Measurements from ENCODE around the gene CEMIP. TPM values are rescaled to one million over a fixed set of nuclear protein-coding genes. Genes with fewer than 3 reads are reported as not detected.

CEMIP gene
- total RNA-seq, 1 experiment from 2014 or later, result 0.61 TPM

GRCh38 chr15:80929225-80929624 is 150.1 kb downstream of the CEMIP start:
- intact Hi-C loops (cut with micrococcal nuclease; ENCODE audit: unreplicated experiment), result no loop called here
- ChIA-PET POLR2A (ENCODE audit: unreplicated experiment) (no interaction called here), CTCF (no interaction called here)
- Histone ChIP-seq H3K36me3 (ENCODE audit: low read depth) (no peaks in the 10 kb centered on the region), H4K20me1 (ENCODE audit: insufficient read depth) (no peaks in the 10 kb centered on the region), H3K4me1 (replicated peaks; ENCODE audit: insufficient read depth) (no peaks in the 10 kb centered on the region), H3K27me3 (ENCODE audit: insufficient read depth, low read depth) (no peaks in the 10 kb centered on the region), H3K79me2 (ENCODE audit: low read depth) (no peaks in the 10 kb centered on the region), H3K9me2 (ENCODE audit: insufficient read depth) (no peaks in the 10 kb centered on the region), H2AFZ (no peak overlapping the region), H3F3A (ENCODE audit: insufficient read depth, low read depth) (no peaks in the 10 kb centered on the region), H3K4me3 (no peak overlapping the region), H3K9me3 (ENCODE audit: insufficient read depth, low read depth) (no peaks in the 10 kb centered on the region), H3K4me2 (no peak overlapping the region), H3K27ac (no peak overlapping the region)
- TF ChIP-seq CTCF (conservative IDR thresholded peaks at IDR 0.05) (no peak), EZH2 (IDR thresholded peaks at IDR 0.05; ENCODE audit: low read depth) (no peak)
- peak in 1 of 2 experiments; percentile 33 for DNase-seq
- BruUV-seq (replicated peaks), result no TSS peak

- Histone ChIP-seq H3K27ac (no peak overlapping the region), H3K9me3 (ENCODE audit: insufficient read depth, low read depth) (no peaks in the 10 kb centered on the region), H4K20me1 (ENCODE audit: insufficient read depth) (no peaks in the 10 kb centered on the region), H3K4me3 (no peak overlapping the region), H3K4me1 (replicated peaks; ENCODE audit: insufficient read depth) (peaks cover 4% of the 10 kb centered on the region; the same call in 1 of the 2 replicates), H3K9me2 (ENCODE audit: insufficient read depth) (no peaks in the 10 kb centered on the region), H3K27me3 (ENCODE audit: insufficient read depth, low read depth) (no peaks in the 10 kb centered on the region), H3K4me2 (no peak overlapping the region), H3K79me2 (ENCODE audit: low read depth) (no peaks in the 10 kb centered on the region), H2AFZ (no peak overlapping the region), H3F3A (ENCODE audit: insufficient read depth, low read depth) (no peaks in the 10 kb centered on the region), H3K36me3 (ENCODE audit: low read depth) (no peaks in the 10 kb centered on the region)
- no peak for TF ChIP-seq EZH2 (IDR thresholded peaks at IDR 0.05; ENCODE audit: low read depth)
- TF ChIP-seq CTCF (conservative IDR thresholded peaks at IDR 0.05), result no peak
- ChIA-PET POLR2A (ENCODE audit: unreplicated experiment) (no interaction called here), CTCF (no interaction called here)
- intact Hi-C loops (cut with micrococcal nuclease; ENCODE audit: unreplicated experiment), result no loop called here
- peak in 1 of 2 experiments; percentile 22 for DNase-seq
- TSS peak; percentile 29 for BruUV-seq (replicated peaks)
These were observed 150.5 kb downstream of the CEMIP start for GRCh38 chr15:80929689-80930088.

- no peaks in the 10 kb centered on the region for H3K9me2 ChIP-seq (ENCODE audit: insufficient read depth)
- CTCF ChIA-PET, result no interaction called here
- H3K4me1 ChIP-seq (replicated peaks; ENCODE audit: insufficient read depth), result peaks cover 7% of the 10 kb centered on the region; the same call in 1 of the 2 replicates
- intact Hi-C loops (cut with micrococcal nuclease; ENCODE audit: unreplicated experiment), result no loop called here
- no TSS peak for BruUV-seq (replicated peaks)
- no peak overlapping the region for H3K27ac ChIP-seq
- TF ChIP-seq CTCF (conservative IDR thresholded peaks at IDR 0.05) (no peak), EZH2 (IDR thresholded peaks at IDR 0.05; ENCODE audit: low read depth) (no peak)
- no peak overlapping the region for H2AFZ ChIP-seq
- H4K20me1 ChIP-seq (ENCODE audit: insufficient read depth), result no peaks in the 10 kb centered on the region
- H3K4me3 ChIP-seq, result no peak overlapping the region
- no peaks in the 10 kb centered on the region for H3K79me2 ChIP-seq (ENCODE audit: low read depth)
- POLR2A ChIA-PET (ENCODE audit: unreplicated experiment), result no interaction called here
- no peak for DNase-seq
- H3K36me3 ChIP-seq (ENCODE audit: low read depth), result no peaks in the 10 kb centered on the region
- no peaks in the 10 kb centered on the region for H3K27me3 ChIP-seq (ENCODE audit: insufficient read depth, low read depth)
- H3F3A ChIP-seq (ENCODE audit: insufficient read depth, low read depth), result no peaks in the 10 kb centered on the region
- no peaks in the 10 kb centered on the region for H3K9me3 ChIP-seq (ENCODE audit: insufficient read depth, low read depth)
- no peak overlapping the region for H3K4me2 ChIP-seq
These were observed 152.0 kb downstream of the CEMIP start for GRCh38 chr15:80931191-80931590.
